Thyroid gland (tissue), 4 donors: Measurements from ENCODE around the gene ZMPSTE24.

Source experiments
- CTCF ChIP-seq, 6 experiments: fragments of 200-600 bp in 3 of 6; fragments of 450-650 bp in 3 of 6; sonication (generic) in 3 of 6; IDR thresholded peaks; one replicate each; pipeline ENCODE4 v1.5.1; 2016 to 2019; ENCODE audit warnings: antibody characterized with exemption in 6 of 6, mild to moderate bottlenecking in 2 of 6, inconsistent platforms in 1 of 6, moderate library complexity in 1 of 6
- POLR2A ChIP-seq, 2 donors: fragments of 450-650 bp; IDR thresholded peaks; one replicate each; pipeline ENCODE4 v1.6.1; 2017; ENCODE audit warnings: antibody characterized with exemption in 2 of 2, mild to moderate bottlenecking in 2 of 2, moderate library complexity in 1 of 2

- TF ChIP-seq CTCF (IDR thresholded peaks at IDR 0.05) = no peak
- TF ChIP-seq POLR2A (IDR thresholded peaks at IDR 0.05) = no peak
Observed at GRCh38 chr1:40339420-40340323, 81.6 kb downstream of the ZMPSTE24 start.
